HG02938 (cell line): ENCODE measurements around the gene CLNK.
A peak's percentile ranks its signal among the peaks of the same experiment; 100 is the strongest.

Source experiments
- ATAC-seq: cut with Tn5 transposase; IDR thresholded peaks from one replicate; pipeline ENCODE4 v1.9.1; 2021; ENCODE audit warnings: mild to moderate bottlenecking, moderate library complexity; ENCODE audit not compliant: unreplicated experiment

The CLNK gene

GRCh38 chr4:10664408-10664807 lies 20.2 kb downstream of the CLNK start:
- ATAC-seq, result no peak

DNA sequence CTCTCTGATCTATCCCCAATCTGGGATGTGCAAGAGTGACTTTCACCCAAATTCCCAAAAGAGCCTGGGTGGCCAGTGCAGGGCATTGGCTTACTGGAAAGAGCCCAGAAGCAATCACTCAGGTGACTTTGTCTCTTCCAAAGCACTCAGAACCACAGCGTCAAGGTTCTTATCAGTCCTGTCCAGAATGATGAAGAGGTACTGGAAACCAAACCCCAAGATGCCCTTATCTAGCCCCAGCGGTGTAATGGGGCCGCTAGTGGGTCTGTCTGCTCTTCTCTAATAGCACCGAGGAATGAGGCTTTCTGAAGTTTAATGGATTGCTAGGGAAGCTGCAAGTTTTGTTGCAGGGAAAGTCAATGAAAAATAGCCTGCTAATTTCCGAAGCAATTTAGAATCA lies 21.6 kb downstream of the CLNK start:
- ATAC-seq, result no peak

- ATAC-seq, result no peak
Measured at GRCh38 chr4:10661047-10661446, 23.5 kb downstream of the CLNK start.

DNA sequence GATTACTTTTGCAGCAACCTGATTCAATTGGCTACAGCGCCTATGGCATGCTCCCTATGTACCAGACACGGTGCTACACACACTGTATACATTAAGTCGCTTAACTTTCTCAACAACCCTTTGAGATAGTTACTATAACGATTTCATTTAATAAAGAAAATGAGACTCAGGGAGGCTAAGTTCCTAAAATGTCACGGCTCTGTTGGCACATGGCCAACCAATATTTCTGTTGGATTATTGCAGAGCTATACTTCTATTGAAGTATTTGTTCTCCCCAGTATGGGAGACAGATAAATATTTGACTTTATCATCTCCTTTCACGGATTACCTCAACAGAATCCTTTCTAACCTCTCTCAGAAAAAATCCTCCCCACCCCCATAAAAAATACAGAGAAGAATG lies 25.3 kb downstream of the CLNK start:
- ATAC-seq, result no peak

- no peak for ATAC-seq
Measured at GRCh38 chr4:10656988-10657387, 27.6 kb downstream of the CLNK start.

DNA sequence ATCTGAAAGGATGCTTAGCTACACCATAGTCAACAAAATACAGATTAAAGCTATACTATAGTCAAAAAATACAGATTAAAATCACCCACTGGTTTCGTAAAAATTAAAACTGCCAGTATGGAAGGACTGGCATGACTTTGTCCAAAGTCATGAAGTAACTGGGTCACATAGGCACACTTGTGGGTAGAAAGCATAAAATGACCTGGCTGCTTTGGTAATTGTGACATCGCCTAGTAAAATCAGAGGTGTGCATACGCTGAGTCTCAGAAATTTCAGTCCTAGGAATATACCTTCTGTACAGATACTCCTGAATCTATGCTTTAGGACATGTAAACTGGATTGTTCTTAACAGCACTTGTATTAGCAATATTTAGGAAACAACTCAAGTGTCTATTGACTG lies 28.1 kb downstream of the CLNK start:
- no peak for ATAC-seq

- no peak for ATAC-seq
Measured at GRCh38 chr4:10655968-10656367, 28.6 kb downstream of the CLNK start.

DNA sequence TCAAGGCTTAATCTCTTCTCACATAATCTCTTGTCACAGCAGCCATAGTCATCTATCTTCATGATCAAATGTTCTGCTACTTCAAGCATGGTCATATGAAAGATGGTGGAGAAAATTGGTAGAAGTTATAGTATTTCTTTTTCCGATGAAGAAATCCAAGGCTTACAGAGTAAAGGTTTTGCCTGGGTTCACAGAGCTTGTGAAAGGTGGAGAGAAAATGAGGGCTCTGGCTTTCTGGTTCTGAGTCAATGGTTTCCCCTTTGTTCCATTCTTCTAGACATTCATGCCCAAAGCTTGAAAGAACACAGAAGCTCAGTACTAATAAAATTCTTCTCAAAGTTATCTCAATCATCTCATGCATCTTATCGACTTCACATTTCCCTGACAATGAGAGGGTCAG lies 36.1 kb downstream of the CLNK start:
- no peak for ATAC-seq

DNA sequence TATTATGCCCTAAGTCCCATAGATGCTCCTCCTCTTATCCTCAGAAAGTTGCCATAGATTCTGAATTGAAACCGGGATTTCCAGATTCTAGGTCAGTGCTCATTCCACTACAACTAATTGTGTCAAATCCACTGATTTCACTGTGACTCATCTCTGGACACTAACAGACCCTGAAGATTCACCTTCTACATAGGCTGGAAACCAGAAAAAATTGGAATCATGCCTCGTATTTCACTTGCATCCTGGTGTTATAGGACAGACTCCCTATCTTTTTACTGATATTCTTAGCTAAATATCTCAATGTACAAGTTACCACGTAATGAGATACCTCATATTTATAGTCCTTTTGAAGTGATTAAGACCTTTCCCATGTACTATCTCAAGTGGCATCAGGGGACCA lies 36.7 kb downstream of the CLNK start:
- no peak for ATAC-seq

DNA sequence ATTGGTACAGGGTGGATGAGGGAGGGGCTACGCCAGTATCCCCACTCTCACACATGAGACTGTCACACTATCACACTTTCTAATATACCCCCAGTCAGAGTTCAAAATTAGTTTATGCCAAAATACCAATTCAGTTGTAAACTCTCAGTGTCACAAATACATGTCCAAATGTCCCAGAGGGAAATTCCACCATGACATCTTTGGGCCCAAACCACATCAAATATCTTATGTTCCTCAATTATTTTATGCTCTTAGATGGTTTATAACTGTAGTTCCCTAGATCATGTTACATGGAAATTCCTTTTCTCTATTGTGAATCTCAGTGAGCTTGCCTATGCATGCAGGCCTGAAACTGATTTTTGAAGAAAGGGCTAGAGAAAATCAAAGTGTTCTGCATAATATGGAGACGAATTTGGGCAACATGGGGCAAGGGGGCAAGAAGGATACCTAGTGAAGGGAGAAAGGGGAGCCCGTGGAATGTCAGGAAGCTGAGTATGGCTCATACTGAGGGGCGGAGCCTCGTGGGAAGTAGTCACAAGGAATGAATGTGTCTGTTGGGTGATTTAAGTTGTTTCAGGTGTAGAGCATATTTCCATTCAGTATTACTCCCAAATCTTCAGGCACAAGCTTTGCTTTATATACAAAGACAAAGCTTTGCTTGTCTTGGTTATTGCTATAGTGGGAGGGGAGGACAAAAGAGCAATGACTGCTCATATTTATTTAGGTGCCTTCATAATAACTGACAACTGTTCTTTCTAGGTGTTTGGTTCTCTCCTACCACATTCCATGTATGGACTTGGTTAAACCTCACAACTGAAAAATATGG lies 40.8 kb downstream of the CLNK start:
- ATAC-seq, result no peak

- ATAC-seq, result no peak
Measured at GRCh38 chr4:10640561-10641201, 43.9 kb downstream of the CLNK start.

DNA sequence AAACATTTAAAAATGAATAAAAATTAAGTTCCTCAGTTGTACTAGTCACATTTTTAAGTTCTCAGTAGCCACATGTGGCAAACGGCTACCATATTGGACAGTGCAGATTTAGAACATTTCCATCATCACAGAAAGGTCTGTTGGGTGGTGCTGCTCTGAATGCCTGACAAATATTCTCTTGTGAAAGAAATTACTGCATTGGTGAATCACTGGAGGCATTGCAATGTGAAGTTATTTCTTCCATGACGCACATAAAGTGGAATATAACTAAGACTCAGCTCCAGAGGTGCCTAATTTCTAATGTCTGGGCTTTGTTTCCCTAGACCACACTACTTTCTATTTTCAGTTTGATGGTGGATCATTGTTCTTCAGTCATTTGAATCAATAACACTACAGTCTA lies 44.9 kb downstream of the CLNK start:
- no peak for ATAC-seq

GRCh38 chr4:10639100-10639499 lies 45.5 kb downstream of the CLNK start:
- ATAC-seq, result no peak

GRCh38 chr4:10635091-10635490 lies 49.5 kb downstream of the CLNK start:
- no peak for ATAC-seq

GRCh38 chr4:10629394-10629793 lies 55.2 kb downstream of the CLNK start:
- peak; percentile 54 for ATAC-seq

- no peak for ATAC-seq
Measured at GRCh38 chr4:10625131-10625530, 59.4 kb downstream of the CLNK start.

DNA sequence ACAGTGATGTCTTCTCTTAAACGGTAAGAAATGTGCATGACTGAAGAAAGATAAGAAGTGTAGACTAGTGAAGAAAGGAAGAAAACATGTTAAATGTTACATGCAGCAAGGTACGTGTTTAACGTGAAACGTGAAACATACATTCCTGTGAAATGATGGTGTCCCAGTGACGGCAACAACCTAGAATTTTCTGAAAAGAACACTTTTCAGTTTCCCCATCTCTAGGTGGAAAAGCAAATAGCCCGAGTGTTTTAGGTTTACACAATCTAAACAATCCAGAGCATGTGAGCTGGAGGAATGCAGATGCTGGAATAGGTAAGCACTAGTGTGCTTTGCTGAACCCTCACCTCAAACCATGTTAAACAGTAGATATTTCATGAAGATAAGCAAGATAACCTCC lies 60.7 kb downstream of the CLNK start:
- no peak for ATAC-seq

DNA sequence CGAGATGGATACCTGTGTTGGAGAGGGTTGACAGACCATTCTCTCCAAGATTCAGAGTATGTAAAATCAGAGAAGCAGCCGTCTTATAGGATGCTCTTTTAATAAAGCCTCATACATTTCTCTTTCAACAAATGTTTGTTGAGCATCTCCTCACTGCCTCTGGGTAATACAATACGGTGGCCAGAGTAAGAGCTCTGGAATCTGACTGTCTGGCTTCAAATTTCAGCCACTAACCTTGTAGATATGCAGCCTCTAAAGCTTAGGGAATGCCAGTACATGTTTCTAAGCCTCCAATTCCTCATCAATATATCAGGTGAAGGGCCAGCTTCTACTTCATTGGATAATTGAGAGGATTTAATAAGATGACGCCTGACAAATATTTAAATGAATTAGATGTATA lies 61.3 kb downstream of the CLNK start:
- no peak for ATAC-seq

DNA sequence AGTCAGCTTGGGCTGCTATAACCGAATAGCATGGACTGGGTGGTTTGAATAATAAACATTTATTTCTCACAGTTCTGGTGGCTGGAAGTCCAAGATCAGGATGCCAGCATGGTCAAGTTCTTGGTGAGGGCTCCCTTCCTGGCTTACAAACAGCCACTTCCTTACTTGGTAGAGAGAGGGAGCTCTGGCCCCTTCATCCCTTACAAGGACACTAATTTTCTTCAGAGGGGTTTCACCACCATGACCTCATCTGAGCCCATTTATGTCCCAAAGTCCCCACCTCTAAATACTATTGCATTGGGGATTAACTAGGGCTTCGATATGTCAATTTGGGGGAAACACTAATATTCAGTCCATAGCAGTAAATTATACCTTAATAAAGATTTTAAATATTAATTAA lies 61.8 kb downstream of the CLNK start:
- no peak for ATAC-seq

GRCh38 chr4:10620935-10621488 lies 63.6 kb downstream of the CLNK start:
- no peak for ATAC-seq

GRCh38 chr4:10619855-10620254 lies 64.7 kb downstream of the CLNK start:
- ATAC-seq, result no peak

GRCh38 chr4:10619220-10619619 lies 65.3 kb downstream of the CLNK start:
- ATAC-seq, result no peak
